H9 (cell line): ENCODE results near the gene SPOCK3. TPM values are rescaled to one million over a fixed set of nuclear protein-coding genes. Genes with fewer than 3 reads are reported as not detected.

ENCODE experiments used
- DNase-seq: peaks from one replicate; pipeline ENCODE4 v3.0.0-alpha.2; 2017
- H2AFZ ChIP-seq: one replicate; pipeline ENCODE4 v1.6.1; 2013; ENCODE audit warnings: mild to moderate bottlenecking, low read length, control low read depth, moderate library complexity
- H2AK5ac ChIP-seq: 2 replicates; pipeline ENCODE4 v1.6.1; 2013; ENCODE audit warnings: low read length, control low read depth, mixed read lengths; ENCODE audit not compliant: insufficient read length
- H2BK120ac ChIP-seq: one replicate; pipeline ENCODE4 v1.6.1; 2013; ENCODE audit warnings: low read depth, mild to moderate bottlenecking, low read length, control low read depth, inconsistent platforms; ENCODE audit not compliant: poor library complexity, severe bottlenecking
- H2BK12ac ChIP-seq: 2 replicates; pipeline ENCODE4 v1.6.1; 2013; ENCODE audit warnings: low read length, control low read depth, mixed read lengths, low read depth; ENCODE audit not compliant: insufficient read length
- H2BK15ac ChIP-seq: 2 replicates; pipeline ENCODE4 v1.6.1; 2013; ENCODE audit warnings: low read depth, low read length, control low read depth
- H2BK20ac ChIP-seq: one replicate; pipeline ENCODE4 v1.6.1; 2013; ENCODE audit warnings: low read depth, mild to moderate bottlenecking, low read length, control low read depth, inconsistent platforms; ENCODE audit not compliant: poor library complexity, severe bottlenecking
- H2BK5ac ChIP-seq: 2 replicates; pipeline ENCODE4 v1.6.1; 2013; ENCODE audit warnings: low read length, control low read depth, mixed read lengths; ENCODE audit not compliant: insufficient read length
- H3K14ac ChIP-seq: 2 replicates; pipeline ENCODE4 v1.6.1; 2013; ENCODE audit warnings: low read length, control low read depth; ENCODE audit not compliant: insufficient read depth
- H3K18ac ChIP-seq: 2 replicates; pipeline ENCODE4 v1.6.1; 2013; ENCODE audit warnings: low read depth, mild to moderate bottlenecking, mixed read lengths, low read length, control low read depth; ENCODE audit not compliant: insufficient read length
- H3K23ac ChIP-seq: 2 replicates; pipeline ENCODE4 v1.6.1; 2013; ENCODE audit warnings: low read length, control low read depth, mixed read lengths, low read depth; ENCODE audit not compliant: insufficient read length
- H3K23me2 ChIP-seq: 2 replicates; pipeline ENCODE4 v1.6.1; 2013; ENCODE audit warnings: low read depth, mild to moderate bottlenecking, mixed read lengths, low read length, control low read depth; ENCODE audit not compliant: insufficient read length, poor library complexity, severe bottlenecking
- H3K27ac ChIP-seq: 2 replicates; pipeline ENCODE4 v1.5.1; 2013; ENCODE audit warnings: low read length, control low read depth, mixed read lengths, low read depth; ENCODE audit not compliant: insufficient read length
- H3K27me3 ChIP-seq: 2 replicates; pipeline ENCODE4 v1.6.1; 2013; ENCODE audit warnings: low read length, control low read depth, inconsistent platforms; ENCODE audit not compliant: insufficient read depth
- H3K4ac ChIP-seq: 2 replicates; pipeline ENCODE4 v1.6.1; 2013; ENCODE audit warnings: low read depth, mild to moderate bottlenecking, control low read depth, inconsistent platforms, low read length, moderate library complexity
- H3K4me1 ChIP-seq: 2 replicates; pipeline ENCODE4 v1.6.1; 2013; ENCODE audit warnings: low read length, control low read depth, inconsistent platforms; ENCODE audit not compliant: insufficient read depth
- H3K4me2 ChIP-seq: 2 replicates; pipeline ENCODE4 v1.6.1; 2013; ENCODE audit warnings: low read length, control low read depth, mixed read lengths; ENCODE audit not compliant: insufficient read length, insufficient read depth
- H3K56ac ChIP-seq: 2 replicates; pipeline ENCODE4 v1.6.1; 2013; ENCODE audit warnings: low read depth, mild to moderate bottlenecking, mixed read lengths, low read length, control low read depth; ENCODE audit not compliant: insufficient read length
- H3K79me1 ChIP-seq: 2 replicates; pipeline ENCODE4 v1.6.1; 2013; ENCODE audit warnings: low read depth, mild to moderate bottlenecking, moderate library complexity, low read length, control low read depth, inconsistent platforms; ENCODE audit not compliant: insufficient read depth, poor library complexity, severe bottlenecking
- H3K79me2 ChIP-seq: 2 replicates; pipeline ENCODE4 v1.6.1; 2013; ENCODE audit warnings: low read length, control low read depth, inconsistent platforms; ENCODE audit not compliant: insufficient read depth
- H3K9ac ChIP-seq: 2 replicates; pipeline ENCODE4 v1.6.1; 2013; ENCODE audit warnings: low read length, control low read depth, mixed read lengths; ENCODE audit not compliant: insufficient read length; ENCODE audit errors: extremely low read depth
- H3K9me3 ChIP-seq: one replicate; pipeline ENCODE4 v1.6.1; 2013; ENCODE audit warnings: low read depth, low read length, inconsistent platforms; ENCODE audit not compliant: control insufficient read depth
- H3T11ph ChIP-seq: one replicate; pipeline ENCODE4 v1.6.1; 2013; ENCODE audit warnings: mild to moderate bottlenecking, low read length, control low read depth, inconsistent platforms
- H4K20me1 ChIP-seq: one replicate; pipeline ENCODE4 v1.6.1; 2013; ENCODE audit not compliant: control insufficient read depth, insufficient read length, insufficient read depth
- H4K5ac ChIP-seq: 2 replicates; pipeline ENCODE4 v1.6.1; 2013; ENCODE audit warnings: low read depth, mild to moderate bottlenecking, mixed read lengths, low read length, control low read depth; ENCODE audit not compliant: insufficient read length
- H4K8ac ChIP-seq: replicated peaks from 2 replicates; pipeline ENCODE4 v1.6.1; 2013; ENCODE audit warnings: low read length, control low read depth, mixed read lengths, low read depth; ENCODE audit not compliant: insufficient read length
- H4K91ac ChIP-seq: 2 replicates; pipeline ENCODE4 v1.6.1; 2013; ENCODE audit warnings: low read depth, mild to moderate bottlenecking, moderate library complexity, mixed read lengths, low read length, control low read depth; ENCODE audit not compliant: insufficient read length
- H3K27ac Mint-ChIP-seq, 3 experiments: 2 replicates in 2 of 3; 3 replicates in 1 of 3; pipeline ENCODE4 v1.8.0; 2020 to 2021; ENCODE audit warnings: mixed read lengths in 3 of 3, mild to moderate bottlenecking in 1 of 3, moderate library complexity in 1 of 3
- H3K27me3 Mint-ChIP-seq: 2 replicates; pipeline ENCODE4 v1.8.0; 2021; ENCODE audit warnings: low read depth, mild to moderate bottlenecking, moderate library complexity, mixed read lengths
- H3K36me3 Mint-ChIP-seq, 3 experiments: 2 replicates in 2 of 3; 3 replicates in 1 of 3; pipeline ENCODE4 v1.8.0; 2020 to 2021; ENCODE audit warnings: low read depth in 3 of 3, mixed read lengths in 3 of 3; ENCODE audit not compliant: insufficient read depth in 1 of 3
- H3K4me1 Mint-ChIP-seq, 2 experiments: 2 replicates each; pipeline ENCODE4 v1.8.0; 2020; ENCODE audit warnings: mixed read lengths in 2 of 2
- H3K4me3 Mint-ChIP-seq, 2 experiments: 2 replicates in 1 of 2; 3 replicates in 1 of 2; pipeline ENCODE4 v1.8.0; 2020 to 2021; ENCODE audit warnings: mild to moderate bottlenecking in 2 of 2, mixed read lengths in 2 of 2, moderate library complexity in 1 of 2
- H3K9me3 Mint-ChIP-seq, 2 experiments: 2 replicates in 1 of 2; 3 replicates in 1 of 2; pipeline ENCODE4 v1.8.0; 2020; ENCODE audit warnings: mild to moderate bottlenecking in 2 of 2, mixed read lengths in 2 of 2, moderate library complexity in 1 of 2
- CTCF ChIP-seq: fragments of 200-600 bp; sonication (generic); conservative IDR thresholded peaks from 3 replicates; pipeline ENCODE4 v1.8.0; 2021; ENCODE audit warnings: antibody characterized with exemption, mild to moderate bottlenecking
- whole genome bisulfite sequencing: extraction: QIAGEN DNeasy Blood & Tissue Kit; methylation state at CpG from one replicate; pipeline ENCODE4 v1.1.7; 2013; ENCODE audit warnings: missing lambda C conversion rate, low lambda C conversion rate, mixed read lengths; ENCODE audit not compliant: insufficient read length; ENCODE audit errors: extremely low coverage; 5-methylcytosine and 5-hydroxymethylcytosine counted together
- total RNA-seq: library from RNA; stranded (reverse); gene quantifications from 2 replicates; pipeline ENCODE4 v1.2.1, GENCODE V29; 2021

The SPOCK3 gene
- total RNA-seq, 1 experiment from 2014 or later: 0.28 TPM

DNA sequence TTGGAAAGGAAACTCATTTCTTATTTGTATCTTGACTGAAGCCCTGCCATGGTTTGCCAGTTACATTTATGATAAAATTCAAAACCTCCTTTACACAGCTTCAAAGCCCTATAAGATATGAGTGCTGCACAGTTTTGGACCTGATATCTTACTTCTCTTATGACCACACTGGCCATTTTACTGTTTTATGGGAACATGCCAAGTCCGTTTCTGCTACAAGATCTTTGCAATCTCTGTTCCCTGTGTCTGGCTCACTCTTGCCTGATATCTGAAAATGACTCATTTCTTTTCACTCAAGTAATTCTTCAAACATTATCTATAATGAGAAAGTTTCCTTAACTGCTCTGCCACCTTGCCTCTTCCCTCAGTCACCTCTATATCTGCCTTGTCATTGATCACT, 247.3 kb downstream of the SPOCK3 start:
- no peaks in the 10 kb centered on the region for H3K4me1 Mint-ChIP-seq
- H4K20me1 ChIP-seq: no peaks in the 10 kb centered on the region
- H3K14ac ChIP-seq: no peak overlapping the region
- H3K4me2 ChIP-seq: no peak overlapping the region
- no peaks in the 10 kb centered on the region for H3K79me1 ChIP-seq
- no peak overlapping the region for H4K91ac ChIP-seq
- no peak overlapping the region for H2BK12ac ChIP-seq
- no peaks in the 10 kb centered on the region for H3K9me3 ChIP-seq
- no peak overlapping the region for H2BK20ac ChIP-seq
- H2BK5ac ChIP-seq: no peak overlapping the region
- H4K5ac ChIP-seq: no peak overlapping the region
- H3K9ac ChIP-seq: no peak overlapping the region
- no peak overlapping the region for H4K8ac ChIP-seq
- H3K18ac ChIP-seq: no peak overlapping the region
- H3K9me3 Mint-ChIP-seq: peaks cover 0 to 3% of the 10 kb centered on the region in 2 experiments; a peak in 1 of 5 replicates
- no peak overlapping the region for H2AFZ ChIP-seq
- no peak for DNase-seq
- H3K36me3 Mint-ChIP-seq: no peaks in the 10 kb centered on the region
- H3K23me2 ChIP-seq: no peaks in the 10 kb centered on the region
- no peak for TF ChIP-seq CTCF
- H3K23ac ChIP-seq: no peak overlapping the region
- no CpG with 5 or more reads among the region's 1 CpG for WGBS
- H2BK120ac ChIP-seq: no peak overlapping the region
- H3K27ac ChIP-seq: no peak overlapping the region
- no peak overlapping the region for H3K56ac ChIP-seq
- H3K4me3 Mint-ChIP-seq: no peak overlapping the region
- H2AK5ac ChIP-seq: no peak overlapping the region
- no peaks in the 10 kb centered on the region for H3K79me2 ChIP-seq
- no peak overlapping the region for H3K4ac ChIP-seq
- no peaks in the 10 kb centered on the region for H3K27me3 ChIP-seq
- peak overlapping the region in 1 of 3 experiments; percentile 20; a peak in 2 of 7 replicates for H3K27ac Mint-ChIP-seq
- no peak overlapping the region for H3T11ph ChIP-seq
- no peak overlapping the region for H2BK15ac ChIP-seq
- no peaks in the 10 kb centered on the region for H3K4me1 ChIP-seq
- no peaks in the 10 kb centered on the region for H3K27me3 Mint-ChIP-seq
